DND-41 (cell line): ENCODE results near the gene ING4.
"Not testable (repeated sequence)": the region's sequence is repeated elsewhere in the genome, so short reads cannot be mapped to it uniquely, and the experiment has no call there.

Source experiments
- CTCF ChIP-seq: IDR thresholded peaks from 2 replicates; pipeline ENCODE4 v1.5.1; 2012; ENCODE audit warnings: borderline replicate concordance, low read length, moderate library complexity, mild to moderate bottlenecking; ENCODE audit not compliant: poor library complexity, severe bottlenecking; ENCODE audit errors: extremely low read depth
- EZH2 ChIP-seq: IDR thresholded peaks from 3 replicates; pipeline ENCODE4 v1.6.1; 2012; ENCODE audit warnings: borderline replicate concordance, low read depth, mild to moderate bottlenecking, moderate library complexity, low read length, inconsistent platforms; ENCODE audit not compliant: severe bottlenecking

- not testable (repeated sequence) for TF ChIP-seq CTCF, EZH2
These were observed 45.4 kb upstream of the ING4 start for GRCh38 chr12:6708351-6708750.
